Measurements from ENCODE around the gene CEPT1.

CEPT1 gene

DNA sequence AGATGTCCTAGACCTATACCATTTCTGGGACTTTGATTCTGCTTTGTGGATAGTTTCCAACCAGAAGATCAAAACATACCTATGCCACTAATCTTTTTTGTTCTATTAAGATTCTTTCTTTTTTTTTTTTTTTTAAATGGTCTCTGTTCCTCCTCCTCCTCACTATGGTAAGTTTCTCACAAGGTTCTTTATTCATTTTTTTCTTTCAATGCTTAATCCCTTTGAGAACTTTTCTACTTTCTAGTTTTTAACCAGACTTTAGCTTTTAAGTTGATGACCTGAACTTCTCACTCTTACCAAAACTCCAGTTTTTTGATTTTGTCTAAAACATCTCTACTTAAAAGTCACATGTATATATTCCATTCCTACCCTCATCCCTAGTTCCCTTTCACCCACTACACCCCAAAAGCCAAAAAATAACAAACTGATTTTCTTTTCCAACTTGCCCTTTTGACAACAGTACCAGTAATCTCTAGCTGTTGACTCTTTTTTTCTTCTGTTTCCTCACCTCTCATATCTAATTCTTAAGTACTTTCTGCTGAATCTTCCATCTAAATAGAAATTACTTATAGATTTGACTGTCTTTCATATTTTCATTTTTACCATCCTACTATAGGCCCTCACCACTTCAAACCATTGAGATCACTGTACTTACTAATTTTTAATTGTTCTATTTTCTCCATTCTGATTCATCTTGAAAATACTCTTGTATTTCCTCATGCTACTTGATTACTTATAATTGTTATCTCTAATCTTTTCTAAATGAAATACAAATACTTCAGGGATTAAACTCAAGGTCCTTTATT is 6.1 kb downstream of the CEPT1 start:
- DNase-seq (ENCODE audit: low read depth in 3 of 3): no peak

- no peak for DNase-seq (ENCODE audit: low read depth in 3 of 3)
Measured at GRCh38 chr1:111147948-111148347, 7.9 kb downstream of the CEPT1 start.

DNA sequence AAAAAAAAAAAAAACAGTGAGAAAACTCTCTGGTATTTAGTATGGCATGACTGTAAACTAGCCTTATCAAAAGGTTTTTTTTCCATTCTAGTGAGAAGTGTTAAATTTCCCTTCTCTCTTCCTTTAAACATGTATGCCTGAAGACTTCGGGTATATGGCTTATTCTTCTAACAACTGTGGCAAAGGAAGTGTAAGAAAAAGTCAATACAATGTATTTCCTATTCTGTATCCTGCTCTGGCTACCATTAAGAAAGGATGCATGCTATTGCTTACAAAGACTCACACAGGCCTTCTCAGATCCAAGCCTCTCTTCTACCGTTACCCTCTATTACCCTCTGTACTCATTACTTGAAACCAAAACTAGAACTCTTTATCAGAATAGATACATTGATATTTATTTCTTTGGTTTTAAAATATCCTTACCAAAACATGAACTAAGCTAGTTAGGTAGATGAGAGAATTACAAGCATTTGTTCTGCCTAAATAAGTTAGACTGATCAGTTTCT is 8.4 kb downstream of the CEPT1 start:
- no peak for DNase-seq (ENCODE audit: low read depth in 3 of 3)

GRCh38 chr1:111151838-111152237 is 11.8 kb downstream of the CEPT1 start:
- no peak for DNase-seq (ENCODE audit: low read depth in 3 of 3)

GRCh38 chr1:111154021-111154999 is 14.3 kb downstream of the CEPT1 start:
- no peak for DNase-seq (ENCODE audit: low read depth in 3 of 3)

GRCh38 chr1:111157431-111157830 is 17.4 kb downstream of the CEPT1 start:
- no peak for DNase-seq (ENCODE audit: low read depth in 3 of 3)

DNA sequence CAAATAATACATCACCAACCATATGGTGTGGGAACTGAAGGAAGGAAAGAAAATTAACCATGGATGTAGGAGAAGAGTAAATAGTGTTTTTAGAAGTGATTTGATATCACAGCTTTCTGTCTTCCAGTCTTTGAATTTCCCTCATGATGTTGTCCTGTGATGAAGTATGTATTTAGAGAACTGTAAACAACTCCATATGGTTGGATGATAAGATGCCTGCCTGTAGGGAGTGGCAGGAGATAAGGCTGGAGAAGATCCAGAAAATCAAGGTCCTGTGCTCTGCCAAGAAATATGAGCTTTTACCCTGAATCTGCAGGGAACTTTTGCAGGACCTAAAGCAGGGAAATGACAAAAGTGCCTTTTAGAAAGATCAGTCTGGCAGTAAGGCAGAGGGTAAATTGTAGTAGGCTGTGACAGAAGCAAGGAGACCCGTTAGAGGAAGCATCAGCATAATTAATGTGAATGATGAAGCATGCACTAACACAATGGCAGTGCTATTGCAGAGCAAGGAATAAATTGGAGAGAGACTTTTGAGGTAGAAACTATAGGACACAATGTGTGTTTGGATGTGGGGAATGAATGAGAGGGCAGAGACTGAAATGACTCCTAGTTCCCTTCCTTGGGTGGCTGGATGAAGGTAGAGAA is 21.9 kb downstream of the CEPT1 start:
- no peak for DNase-seq (ENCODE audit: low read depth in 3 of 3)

- no peak for DNase-seq (ENCODE audit: low read depth in 3 of 3)
Measured at GRCh38 chr1:111162488-111162880, 22.5 kb downstream of the CEPT1 start.

DNA sequence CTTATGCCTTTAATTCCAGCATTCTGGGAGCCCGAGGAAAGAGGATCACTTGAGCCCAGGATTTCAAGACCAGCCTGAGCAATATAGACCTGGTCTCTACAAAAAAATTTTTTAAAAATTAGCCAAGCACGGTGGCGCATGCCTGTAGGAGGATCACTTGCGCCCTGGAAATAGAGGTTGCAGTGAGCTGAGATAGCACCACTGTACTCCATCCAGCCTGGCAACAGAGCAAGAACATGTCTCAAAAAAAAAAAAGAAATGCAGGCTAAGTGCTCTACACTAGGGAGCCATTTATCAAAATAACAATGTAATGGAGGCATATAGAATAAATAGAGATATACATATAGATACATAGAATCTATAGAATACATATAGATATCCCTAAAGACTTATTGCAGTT is 23.3 kb downstream of the CEPT1 start:
- no peak for DNase-seq (ENCODE audit: low read depth in 3 of 3)

- DNase-seq (ENCODE audit: low read depth in 3 of 3): no peak
Measured at GRCh38 chr1:111164151-111164550, 24.1 kb downstream of the CEPT1 start.

DNA sequence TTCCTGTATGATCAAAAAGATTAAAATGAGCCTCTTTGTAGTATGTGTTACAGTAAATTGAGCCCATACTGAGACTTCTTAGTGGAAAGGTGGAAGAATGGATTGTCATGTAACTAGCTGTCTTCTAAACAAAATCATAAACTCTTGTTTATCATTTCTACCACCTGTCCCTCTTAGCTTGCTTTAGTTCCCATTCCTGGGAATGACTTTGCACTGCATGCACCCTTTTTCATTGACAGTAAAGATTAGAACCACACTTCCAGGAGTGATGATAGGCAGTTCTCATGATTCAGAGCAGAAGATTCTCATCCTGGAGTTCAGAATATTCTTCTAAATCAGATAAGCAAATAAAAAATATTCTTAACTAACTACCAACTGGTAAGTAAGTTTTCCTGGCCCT is 32.4 kb downstream of the CEPT1 start:
- no peak for DNase-seq (ENCODE audit: low read depth in 3 of 3)

DNA sequence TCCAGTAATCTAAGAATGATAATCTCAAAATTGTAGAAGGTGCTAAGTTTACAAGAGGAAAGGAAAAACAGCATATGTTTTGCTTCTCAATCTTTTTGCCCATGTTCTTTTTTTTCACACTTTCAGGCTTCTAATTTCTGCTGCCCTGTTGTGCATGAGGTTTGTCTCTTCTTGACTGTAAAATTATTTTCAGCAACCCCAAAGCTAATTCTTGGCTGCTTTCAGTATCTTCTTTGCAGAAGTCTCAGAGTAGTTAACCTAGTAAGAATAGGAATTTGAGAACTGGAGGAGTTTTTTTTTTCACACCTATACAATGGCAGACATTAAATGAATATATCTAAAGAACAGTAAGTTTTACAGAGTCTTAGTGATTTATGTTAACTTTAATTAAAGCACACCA is 34.0 kb downstream of the CEPT1 start:
- no peak for DNase-seq (ENCODE audit: low read depth in 3 of 3)

DNA sequence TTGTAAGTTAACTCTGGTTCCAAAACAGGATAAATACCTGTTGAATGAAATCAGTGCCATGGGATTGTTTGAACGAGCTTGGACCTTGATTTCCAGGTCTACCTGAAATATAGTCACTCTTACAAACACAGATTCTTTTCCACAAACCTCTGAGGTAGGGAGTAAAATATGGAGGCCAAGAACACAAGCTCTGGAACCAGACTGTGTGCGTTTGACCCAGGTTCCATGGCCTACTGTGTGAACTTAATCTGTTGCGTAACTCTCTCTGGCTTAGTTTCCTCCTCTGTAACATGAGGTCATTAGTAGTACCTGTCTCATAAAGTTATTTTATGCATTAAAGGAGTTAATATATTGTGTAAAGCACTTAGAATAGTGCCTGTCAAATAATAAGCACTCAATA is 35.3 kb downstream of the CEPT1 start:
- no peak for DNase-seq (ENCODE audit: low read depth in 3 of 3)

GRCh38 chr1:111176678-111177077 is 36.7 kb downstream of the CEPT1 start:
- no peak for DNase-seq (ENCODE audit: low read depth in 3 of 3)

GRCh38 chr1:111179968-111180533 is 40.0 kb downstream of the CEPT1 start:
- DNase-seq (ENCODE audit: low read depth in 3 of 3): no peak

GRCh38 chr1:111182052-111182451 is 42.0 kb downstream of the CEPT1 start:
- no peak for DNase-seq (ENCODE audit: low read depth in 3 of 3)

DNA sequence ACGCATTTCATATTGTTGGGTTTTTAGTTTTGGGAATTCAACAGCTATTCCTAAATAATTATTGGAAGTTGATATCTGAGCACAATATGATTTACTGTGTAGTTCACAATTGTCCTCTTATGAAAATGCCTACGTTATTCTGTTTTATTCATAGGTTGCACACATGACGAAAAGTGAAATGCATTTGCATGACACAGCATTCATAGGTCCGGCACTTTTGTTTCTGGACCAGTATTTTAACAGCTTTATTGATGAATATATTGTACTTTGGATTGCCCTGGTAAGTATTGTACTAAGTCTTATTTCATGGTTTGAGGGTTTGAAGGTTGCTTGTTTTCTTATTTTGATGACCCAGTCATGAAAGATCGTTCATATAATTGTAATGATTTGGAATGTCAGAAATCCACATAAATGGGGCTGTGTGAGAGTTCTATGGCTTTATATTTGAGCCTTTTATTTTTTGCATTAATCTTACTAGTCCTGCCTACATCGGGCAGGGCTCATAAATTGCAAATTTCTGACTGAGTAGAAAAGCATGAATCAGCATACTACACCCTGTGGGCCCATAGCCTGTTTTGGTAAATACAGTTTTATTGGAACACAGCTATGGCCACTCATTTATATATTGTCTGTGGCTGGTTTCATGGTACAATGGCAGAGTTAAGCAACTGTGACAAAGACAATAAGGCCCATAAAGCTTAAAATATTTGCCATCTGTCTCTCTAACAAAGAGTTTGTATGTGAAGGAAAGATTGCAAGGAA is 43.5 kb downstream of the CEPT1 start:
- DNase-seq (ENCODE audit: low read depth in 3 of 3): no peak

GRCh38 chr1:111184663-111185062 is 44.6 kb downstream of the CEPT1 start:
- no peak for DNase-seq (ENCODE audit: low read depth in 3 of 3)

DNA sequence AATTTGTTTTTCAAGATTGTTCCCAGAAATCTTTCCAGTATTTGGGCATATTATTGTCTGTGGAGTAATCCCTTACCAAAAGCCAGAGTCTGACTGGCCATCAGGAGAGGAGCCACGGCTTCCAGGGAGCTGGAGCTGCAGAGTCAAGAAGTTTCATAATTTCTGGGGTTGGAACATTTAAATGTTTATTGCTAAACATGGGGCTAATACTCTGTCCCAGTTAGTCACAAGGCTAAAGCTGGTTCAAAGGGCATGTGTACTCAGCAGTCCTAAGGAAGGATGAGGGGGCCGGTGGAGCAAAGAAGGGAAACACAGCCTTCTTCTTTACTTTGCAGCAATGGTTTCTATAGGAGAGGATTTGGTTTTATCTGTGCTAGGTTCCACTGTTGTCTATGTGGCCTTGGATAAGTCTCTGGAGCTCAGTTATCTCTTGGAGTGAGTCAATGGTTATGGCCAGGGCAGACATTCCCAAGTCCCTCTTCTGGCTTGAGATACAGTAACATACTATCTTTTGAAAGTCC is 51.0 kb downstream of the CEPT1 start:
- no peak for DNase-seq (ENCODE audit: low read depth in 3 of 3)

- no peak for DNase-seq (ENCODE audit: low read depth in 3 of 3)
Measured at GRCh38 chr1:111191496-111191895, 51.5 kb downstream of the CEPT1 start.

GRCh38 chr1:111192074-111192473 is 52.1 kb downstream of the CEPT1 start:
- DNase-seq (ENCODE audit: low read depth in 3 of 3): no peak

All from stimulated activated CD4-positive, alpha-beta T cell treated with anti-CD3 and anti-CD28 coated beads, TNF-alpha, amount 100 ng/mL, for 48 hours (primary cell).